CMK (cell line): Measurements from ENCODE around the gene STRN4.
A peak's percentile ranks its signal among the peaks of the same experiment; 100 is the strongest.

Experiments
- DNase-seq: peaks from one replicate; pipeline ENCODE4 v3.0.0-alpha.2; 2010; ENCODE audit warnings: low read depth

The STRN4 gene

DNA sequence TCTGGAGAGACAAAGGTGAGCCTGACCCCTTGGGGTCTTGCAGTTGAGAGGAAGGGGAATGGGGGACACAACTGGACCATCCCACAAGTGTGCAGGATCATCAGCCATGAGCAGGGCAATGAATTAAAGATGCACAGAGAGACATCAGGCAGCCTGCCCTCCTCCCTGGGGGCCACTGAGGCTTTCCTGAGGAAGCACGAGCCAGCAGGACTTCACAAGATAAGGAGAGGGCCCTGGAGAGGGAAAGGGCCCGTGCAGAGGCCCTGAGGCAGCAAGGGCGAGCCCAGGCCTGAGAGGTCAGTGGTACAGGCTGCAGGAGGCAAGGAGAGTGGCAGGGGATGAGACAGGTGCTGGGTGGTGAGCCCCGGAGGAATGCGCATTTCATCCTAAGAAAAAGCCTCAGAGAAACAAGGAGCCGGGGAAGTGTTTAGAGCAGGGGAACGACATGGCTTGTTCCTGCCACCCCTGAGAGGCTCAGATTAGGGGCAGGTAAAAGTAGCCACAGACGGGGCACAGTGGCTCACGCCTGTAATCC, 20.3 kb downstream of the STRN4 start:
- no peak for DNase-seq

DNA sequence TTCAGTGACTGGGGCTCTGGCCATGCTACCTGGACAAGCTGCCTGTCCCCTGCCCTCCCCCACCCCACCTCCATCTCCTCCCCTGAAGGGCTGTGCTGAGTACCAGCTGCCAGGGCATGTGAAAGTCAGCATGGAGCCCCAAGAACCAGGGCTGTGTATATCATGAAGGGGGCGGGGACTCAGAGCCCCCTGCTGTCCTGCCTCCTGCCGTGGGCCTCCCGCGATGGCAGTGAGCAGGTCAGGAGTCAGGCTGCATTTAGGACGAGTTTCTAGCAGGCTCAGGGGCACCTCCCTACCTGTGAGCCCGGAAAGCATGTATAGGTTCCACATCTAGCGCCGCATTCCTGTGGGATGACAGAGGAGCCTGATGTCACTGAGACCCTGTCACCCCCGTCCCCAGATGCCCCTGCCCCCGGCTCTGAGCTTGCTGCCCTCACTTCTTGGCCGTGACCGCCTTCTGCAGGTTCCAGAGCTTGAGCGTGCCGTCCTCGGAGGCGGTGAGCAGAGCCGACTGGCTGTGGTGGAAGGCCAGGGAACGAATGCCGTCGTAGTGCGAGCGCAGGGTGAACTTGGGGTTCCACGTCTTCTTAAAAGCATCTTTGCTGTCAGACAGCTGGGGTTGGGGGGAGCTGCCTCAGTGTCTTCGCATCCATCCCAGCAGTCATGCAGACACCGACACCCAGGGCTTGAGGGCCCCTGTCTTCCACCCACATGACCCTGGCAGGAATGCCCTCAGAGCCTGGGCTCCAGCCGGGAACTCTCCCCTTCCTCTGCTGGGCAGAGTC, 21.0 kb downstream of the STRN4 start:
- no peak for DNase-seq

DNA sequence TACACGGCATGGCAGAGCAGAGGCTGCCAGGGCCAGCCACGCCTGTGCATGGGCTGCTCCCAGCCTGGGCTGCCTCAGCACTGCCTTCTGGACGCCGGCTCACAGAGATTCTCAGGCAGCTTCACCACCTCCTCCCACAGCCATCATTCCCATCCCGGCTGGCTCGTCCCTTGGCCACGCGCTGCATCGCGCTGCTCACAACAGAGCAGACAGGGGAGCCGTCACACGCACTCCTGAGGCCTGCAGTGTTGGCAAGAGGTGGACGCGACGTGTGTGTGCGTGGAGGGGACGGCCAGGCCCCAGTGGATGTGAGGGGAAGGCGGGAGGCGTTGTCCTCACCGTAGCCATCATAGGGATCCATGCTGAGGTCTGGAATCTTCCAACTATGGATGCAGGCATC, 21.8 kb downstream of the STRN4 start:
- no peak for DNase-seq

DNA sequence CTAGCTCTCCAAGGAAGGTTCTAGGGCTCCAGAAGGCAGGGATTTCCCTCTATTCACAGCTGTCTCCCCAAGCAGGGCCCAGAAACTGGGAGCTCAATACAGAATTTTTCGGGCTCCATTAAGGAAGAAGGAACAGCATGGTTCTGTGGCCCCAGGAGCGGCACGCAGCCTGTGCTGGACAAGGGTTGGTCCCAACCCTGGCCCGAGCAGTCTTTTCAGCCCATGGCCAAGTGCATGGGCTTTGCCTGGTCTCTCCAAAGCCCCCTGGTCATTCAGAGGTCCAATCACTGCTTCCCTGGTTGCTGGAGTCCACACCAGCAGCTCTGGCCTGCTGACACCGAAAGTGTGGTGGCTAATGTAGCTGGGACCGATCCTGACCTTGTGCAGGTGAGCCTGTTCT, 22.8 kb downstream of the STRN4 start:
- DNase-seq = no peak

DNA sequence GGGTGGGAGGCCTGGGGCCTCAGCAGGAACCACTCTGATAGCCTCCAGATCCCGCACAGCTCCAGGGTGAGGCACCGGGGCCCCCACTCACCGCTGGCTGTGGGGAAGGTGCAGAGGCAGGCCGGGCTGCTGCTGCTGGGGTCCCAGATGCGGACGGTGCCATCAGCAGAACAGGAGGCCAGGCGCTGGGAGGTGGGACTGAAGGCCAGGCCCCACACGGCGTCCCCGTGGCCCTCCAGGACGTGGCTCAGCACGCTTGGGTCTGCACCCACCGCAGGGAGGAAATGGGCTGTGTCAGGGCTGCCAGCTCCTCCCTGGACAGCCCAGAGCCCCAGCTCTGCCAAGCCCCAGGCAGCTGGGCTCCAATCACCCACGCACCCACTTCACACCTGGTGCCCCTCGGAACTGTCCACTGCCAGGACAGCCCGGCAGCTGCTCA, 23.2 kb downstream of the STRN4 start:
- no peak for DNase-seq

DNA sequence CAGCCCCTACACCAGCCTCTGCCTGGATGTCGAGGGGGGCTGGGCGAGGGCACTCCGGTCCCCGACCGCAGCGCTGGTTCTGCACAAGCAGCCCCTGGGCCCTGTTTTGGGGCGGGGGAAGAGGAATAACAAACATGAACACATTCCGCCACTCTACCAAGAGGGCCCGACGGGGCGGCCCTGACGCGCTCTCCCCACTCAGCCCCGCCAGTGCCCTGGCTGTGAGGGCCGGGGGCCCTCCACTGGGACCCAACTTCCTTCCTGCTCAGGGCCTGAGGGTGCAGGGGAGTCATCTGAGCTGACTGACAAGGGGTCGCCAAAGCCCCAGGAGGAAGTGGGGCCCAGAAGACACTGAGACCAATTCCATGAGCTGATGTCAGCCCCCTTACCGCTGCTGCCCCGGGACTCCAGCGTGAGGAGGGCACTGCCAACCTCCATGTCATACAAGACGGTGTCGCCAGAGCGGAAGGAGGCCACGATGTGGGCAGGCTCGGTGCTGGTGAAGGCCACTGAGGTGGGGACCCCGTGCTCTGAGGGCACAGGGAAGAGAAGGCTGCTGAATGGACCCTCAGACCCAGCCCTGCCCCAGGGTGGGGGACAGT, 23.7 kb downstream of the STRN4 start:
- DNase-seq = no peak

DNA sequence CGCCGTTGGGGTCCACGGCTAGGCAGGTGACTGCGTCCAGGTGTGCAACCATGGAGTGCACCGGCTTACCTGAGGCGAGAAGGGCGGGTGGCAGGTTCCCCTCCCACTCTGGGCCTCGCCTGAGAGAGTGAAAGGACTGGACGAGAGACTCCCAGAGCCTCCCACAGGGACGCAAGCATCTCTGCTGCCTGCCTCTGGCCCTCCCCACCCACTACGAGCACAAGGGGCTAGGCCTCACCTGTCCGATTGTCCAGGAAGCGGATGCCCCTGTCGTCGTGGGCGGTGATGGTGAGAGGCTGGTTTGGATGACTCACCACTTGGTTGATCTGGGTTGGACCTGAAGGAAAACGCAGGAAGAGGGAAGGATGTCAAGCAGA, 24.3 kb downstream of the STRN4 start:
- DNase-seq = no peak

DNA sequence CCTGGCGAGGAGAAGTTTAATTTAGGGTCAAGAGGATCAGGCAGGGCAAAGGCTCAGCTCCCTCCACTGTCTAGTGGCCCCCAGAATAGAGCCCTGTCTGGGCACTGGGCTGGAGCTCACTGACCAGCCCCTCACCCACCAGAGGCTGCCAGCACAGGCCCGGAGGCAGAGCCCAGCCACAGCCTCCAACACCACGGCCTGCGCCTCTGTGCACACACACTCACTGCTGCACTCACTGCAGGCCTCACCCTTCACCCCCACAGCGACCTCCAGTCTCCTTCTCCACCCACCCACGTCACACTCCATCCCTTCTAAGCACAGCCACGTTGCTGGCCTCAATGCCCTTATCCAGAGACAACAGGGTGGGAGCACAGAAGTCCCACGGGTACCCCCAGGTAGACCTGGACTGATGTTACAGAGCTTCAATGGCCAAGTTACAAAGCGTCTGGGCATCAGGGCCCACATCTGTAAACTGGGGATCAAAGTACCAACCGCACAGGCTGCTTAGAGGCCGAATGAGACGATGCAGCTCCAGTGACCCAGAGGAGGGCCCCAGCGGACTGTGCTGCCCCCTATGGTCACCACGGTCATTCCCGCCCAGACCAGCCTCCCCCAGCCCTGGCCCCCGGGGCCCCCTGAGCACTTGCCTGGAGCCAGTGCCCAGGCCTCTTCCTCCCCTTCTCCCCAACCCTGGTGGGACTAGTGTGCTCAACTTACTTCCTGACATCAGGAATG, 24.8 kb downstream of the STRN4 start:
- no peak for DNase-seq

DNA sequence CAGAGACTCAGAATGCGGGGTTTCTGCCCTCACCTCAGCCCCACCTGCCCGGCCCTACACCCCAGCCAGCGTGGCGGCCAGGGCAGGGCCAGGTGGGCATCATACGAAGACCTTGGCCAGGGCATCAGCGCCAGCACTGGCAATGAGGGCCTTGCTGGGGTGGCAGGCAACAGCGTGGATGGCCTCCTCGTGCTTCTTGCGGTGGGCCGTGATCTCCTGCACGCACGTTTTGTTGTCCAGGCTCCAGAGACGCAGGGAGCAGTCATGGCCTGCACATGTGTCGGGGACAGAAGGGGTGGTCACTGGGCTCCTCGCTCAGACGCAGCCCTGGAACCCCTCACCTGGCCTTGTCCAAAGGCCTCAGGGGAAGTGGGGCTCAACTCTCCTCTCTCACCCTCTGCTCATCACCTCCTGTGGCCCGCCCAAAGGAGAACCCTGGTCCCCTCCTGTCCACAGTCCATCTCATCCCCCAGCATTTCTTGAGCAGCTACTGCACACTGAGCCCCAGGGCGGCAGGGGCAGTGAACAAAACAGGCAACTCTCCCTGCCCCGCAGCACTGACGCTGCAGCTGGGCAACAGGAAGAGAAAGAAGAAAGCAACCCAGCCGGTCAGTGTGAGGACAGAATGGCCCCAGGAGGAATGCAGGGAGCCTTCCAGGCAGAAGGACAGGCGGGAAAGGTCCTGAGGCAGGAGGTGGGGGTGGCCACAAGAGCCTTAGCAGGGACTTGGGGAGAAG, 25.6 kb downstream of the STRN4 start:
- no peak for DNase-seq

DNA sequence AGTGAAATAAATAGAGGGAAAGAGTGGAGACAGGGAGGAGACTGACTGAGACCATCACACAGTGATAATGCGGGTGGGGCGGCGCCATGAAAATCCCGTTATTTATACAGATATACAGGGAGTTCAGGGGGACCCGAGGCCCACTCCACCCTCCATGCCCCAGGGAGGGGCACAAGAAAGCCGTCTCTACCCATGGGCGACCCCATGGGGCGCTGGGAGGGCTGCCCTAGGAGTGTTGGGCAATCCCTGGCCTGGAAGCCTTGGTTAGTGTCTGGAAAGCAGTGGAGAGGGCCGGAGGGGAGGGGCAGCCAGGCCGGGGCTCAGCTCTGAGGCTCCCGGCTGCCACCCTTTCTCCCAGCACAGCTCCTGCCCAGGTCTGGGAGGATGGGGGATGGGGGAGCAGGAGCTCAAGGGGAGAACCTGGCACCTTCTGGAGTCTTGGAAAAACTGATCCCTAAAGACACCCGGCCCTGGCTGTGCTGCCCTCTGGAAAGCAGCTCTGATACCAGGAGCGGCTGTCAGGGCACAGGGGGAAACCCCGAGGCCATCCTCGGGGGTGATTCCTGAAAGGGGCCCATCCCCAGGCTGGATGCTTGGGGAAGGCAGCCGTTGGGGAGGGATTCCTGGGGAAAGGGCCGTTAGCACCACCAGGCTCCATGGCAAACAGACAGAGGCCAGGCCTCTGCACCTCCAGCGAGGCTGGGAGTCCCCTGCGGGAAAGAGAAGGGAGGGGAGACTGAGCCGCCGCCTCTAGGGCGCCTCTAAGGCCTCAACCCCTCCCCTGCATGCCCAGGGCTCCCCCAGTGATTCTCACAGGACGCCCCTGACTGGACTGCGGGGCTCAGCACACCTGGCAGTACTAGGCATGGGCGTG, 26.4 kb downstream of the STRN4 start:
- no peak for DNase-seq

DNA sequence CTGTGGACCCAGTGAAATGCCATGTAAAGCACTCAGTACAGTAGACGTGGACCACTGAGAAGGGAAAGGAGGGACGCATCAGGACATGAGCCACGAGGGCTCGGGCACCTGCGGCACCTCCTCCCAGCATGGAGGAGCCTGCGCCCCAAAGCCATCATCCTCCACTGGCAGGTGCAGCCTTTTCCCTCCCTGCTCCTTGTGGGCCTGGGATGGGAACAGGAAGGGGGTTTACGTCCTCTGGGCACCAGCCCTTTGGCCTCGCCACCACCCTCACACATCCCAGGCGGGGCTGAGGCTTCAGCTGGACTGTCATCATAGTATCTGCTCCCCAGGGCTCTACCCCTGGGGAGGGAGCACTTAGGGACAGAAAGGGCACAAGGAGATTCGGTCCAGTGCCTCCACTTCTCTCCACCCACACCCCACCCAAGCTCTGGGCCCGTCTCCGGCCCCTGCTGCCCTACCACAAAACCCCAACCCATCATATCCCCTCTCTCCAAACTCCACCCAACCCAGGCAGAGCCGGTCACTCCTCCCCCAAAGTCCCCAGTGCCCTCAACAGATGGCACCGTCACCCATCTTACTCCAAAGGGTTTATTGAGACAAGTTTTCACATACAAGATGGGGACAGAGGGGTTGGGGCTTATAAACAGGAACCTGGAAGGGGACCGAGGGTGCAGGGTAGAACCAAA, 27.2 kb downstream of the STRN4 start:
- DNase-seq = no peak

DNA sequence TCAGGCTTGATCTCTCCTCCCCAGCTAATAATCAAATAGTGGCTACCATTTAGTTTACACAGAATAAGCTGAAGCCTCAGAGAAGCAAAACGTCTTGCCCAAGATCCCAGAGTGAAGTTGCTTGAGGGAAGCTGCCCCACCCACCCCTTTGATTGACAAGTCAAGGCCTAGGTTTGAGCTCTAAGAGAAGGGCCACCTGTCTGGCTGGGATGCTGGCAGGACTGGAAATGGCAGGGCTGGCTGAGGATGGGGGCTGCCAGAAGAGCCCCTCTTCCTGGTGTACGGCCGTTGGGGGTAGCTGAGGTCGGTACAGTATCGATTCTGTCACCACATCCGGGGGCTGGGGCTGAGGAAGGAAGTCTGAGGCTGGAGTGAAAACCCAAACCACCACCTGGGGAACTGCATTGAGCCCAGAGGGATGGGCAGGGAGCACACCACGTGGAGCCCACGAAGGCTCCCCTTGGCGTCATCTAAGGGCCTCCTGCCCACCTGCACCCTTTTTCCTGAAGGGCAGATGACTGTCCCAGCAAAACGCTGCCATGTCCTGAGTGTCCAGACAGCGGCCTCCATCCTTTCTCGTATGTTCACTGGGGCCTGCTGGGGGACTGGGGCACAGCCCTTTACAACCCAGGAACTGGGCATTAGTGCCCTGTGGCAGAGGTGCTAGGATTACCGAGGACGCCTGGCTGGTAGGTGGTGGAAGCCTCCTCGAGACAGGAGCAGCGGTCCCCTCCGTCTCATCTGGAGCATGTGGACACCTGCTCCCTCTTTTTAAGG, 27.9 kb downstream of the STRN4 start:
- DNase-seq = peak; percentile 88

DNA sequence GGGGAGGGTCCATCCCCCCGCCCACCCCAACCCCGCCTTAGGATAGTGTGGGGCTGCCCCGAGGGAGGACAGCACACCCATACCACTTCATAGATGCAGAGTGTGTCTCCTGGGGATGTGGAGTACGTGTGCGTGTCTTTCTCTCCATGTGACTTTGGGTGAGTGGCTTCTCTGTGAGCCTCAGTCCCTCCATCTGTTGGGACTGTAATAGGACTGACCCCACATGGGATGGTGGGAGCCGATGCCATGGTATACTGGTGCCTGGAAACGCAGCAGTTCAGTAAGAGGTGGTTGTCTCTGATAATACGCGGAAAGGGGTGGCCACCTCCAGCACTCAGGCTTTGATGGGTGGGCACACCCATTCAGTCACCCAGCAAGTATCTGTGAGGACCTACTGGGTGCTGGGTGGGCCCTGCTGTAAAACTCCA, 28.5 kb downstream of the STRN4 start:
- no peak for DNase-seq

DNA sequence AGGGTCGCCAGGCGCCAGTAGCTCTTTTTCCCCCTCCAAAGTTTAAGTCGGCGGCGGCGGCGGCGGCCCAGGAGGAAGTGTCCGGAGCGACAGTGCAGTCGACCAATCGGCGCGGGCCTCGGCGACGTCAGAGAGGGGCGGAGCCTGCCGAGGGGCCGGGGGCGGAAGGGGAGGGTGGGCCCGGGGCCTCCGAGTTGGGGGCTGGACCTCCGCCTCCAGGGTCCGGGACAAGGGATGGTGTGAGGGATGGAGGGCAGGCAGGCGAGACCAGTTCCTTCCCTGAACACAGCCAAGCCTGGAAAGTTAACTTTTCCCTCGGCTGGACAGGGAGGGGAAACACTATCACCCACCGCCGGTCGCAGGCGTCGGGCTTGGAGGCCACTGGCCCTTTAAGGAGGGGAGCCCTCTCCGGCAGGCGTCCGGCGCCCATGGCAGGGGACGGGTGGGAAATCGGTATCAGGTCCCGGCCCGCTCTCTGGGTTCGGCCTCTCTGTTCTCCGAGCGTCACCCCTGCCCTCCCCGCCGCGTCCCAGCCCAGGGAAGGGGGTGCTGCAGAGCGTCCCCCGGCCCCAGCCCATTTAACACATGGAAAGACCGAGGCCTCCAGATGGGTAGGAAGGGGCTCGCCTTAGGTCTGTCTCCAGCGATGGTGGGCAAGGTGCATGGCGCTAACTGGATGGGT, 29.1 kb downstream of the STRN4 start, which contains the start of gene PRKD2:
Gene PRKD2, minus strand, starts transcription at position 81 of the 682 bp plus-strand sequence. CDS start 744 bp downstream, outside the sequence.
- DNase-seq = no peak

DNA sequence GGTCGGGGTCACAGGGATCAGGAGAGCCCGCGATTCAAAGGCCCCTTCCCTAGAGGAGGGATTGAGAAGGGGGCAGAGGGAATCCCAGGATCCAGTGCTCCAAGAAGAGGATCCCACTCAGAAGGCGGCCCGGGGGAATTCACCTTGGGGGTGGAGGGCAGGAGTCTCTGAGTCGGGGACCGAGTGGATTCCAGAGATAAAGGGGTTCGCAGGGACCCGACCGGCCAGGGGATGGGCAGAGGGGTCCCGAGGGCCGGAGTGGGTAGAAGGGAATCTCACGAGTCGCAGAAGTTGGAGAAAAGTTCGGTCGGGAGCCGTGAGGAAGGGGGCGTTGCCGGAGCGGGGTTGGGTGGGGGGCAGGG, 29.6 kb downstream of the STRN4 start:
- no peak for DNase-seq

DNA sequence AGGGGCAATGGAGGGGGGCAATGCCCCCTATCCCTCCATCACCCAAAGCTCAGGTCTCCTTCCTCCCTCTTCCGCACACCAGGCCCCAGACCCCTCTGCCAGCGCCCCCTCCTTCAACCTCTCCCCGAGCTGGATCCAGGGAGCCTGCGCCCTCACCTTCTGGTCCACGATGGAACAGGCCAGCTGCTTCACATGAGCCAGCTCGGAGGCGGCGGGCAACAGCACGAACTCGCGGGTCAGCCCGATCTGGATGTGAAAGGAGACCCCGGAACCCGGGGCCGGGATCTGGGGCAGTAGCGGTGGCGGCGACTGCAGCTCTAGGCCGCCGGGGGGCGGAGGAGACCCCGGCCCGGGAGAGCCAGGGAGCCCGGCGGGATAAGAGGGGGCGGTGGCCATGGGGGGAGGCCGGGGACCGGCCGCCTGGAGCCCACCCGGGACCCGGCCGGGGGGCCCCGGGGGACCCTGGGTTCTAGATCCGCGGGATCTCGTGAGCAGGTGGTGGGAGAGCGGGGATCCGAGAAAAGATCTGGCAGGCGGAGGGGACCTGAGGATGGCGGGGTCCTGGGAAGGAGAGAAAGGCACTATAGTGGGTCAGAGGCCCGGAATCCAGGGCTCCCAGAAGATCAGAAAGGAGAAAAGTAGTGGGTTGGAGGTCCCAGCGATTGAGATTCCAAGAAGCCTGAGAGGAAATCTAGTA, 30.1 kb downstream of the STRN4 start:
- no peak for DNase-seq

DNA sequence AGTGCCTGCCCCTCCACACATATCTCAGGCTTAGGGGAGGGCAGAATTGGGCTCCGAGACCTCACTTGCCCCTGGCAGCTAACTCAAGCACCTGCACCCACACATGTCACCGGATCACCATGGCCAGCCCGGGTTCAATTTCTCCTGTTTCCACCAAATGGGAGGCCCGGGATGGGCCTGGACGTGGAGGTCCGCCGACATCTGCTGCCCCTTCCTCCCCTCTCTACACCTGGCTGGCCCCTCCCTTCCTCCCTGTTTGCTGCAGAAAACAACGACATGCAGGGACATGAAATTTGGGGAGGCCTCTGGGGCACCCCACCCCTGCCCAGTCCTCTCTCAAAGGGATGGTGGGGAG, 30.7 kb downstream of the STRN4 start:
- DNase-seq = no peak

DNA sequence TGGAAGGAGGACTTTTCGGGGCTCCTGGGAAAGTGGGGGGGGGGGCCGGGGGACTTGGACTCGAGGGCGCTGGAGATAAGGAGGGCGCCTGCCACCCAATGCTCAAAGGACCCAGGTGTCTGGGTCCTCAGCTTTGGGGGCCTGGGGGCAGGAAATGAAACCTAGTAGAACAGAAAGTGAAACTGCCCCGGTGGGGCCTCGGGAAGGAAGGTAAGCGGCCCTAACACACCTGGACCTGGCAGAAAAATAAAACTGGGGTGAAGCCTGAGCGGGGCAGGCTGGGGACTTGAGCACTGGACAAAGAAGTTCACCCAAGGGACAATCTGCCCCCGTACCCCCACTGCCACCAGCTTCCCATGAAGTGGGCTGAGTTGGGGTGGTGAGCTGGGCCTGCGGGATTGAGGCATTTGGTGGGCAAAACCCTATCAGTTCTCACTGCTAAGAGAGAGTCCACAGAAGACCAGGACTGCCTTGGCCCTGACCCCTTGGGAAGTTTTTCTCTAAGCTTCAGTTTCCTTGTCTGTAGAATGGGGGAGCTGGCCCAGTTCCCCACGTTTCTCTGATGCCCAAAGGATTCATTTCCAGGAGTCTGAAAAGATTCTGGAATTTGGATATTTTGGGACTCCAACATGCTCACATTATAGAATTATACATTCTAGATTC, 31.7 kb downstream of the STRN4 start:
- DNase-seq = no peak
